Left ventricle myocardium superior (tissue), 1 donor: Measurements from ENCODE around the gene DACH1. TPM values are rescaled to one million over a fixed set of nuclear protein-coding genes. Genes with fewer than 3 reads are reported as not detected.

Experiments used
- ATAC-seq: fragments of 200-7000 bp; cut with Tn5 transposase; one replicate; pipeline ENCODE4 v1.9.1; 2020; ENCODE audit warnings: mild to moderate bottlenecking, moderate library complexity
- DNase-seq: peaks from one replicate; pipeline ENCODE4 v3.0.0-alpha.2; 2020
- intact Hi-C: fragments of 100-400 bp; cut with micrococcal nuclease; formaldehyde crosslinking; loops from one replicate; pipeline ENCODE4 v1.11.0; 2022
- total RNA-seq: library from RNA; stranded (reverse); fragmentation: NEBNext Ultra II Directional; extraction: Animal tissue kit (Norgen Biotek cat#: 25700); gene quantifications from one replicate; pipeline ENCODE4 v1.2.1, GENCODE V29; 2021
- donor health status: DM: no; HTN: yes; CAD: no; lungs with severe emphysema.

DACH1 gene
- total RNA-seq, 1 donor from 2014 or later, result 3.5 TPM

- DNase-seq (no peak), ATAC-seq (peak; percentile 53)
- intact Hi-C loops, result no loop called here
Measured at GRCh38 chr13:71395053-71395452, 472.0 kb downstream of the DACH1 start.

GRCh38 chr13:71394176-71394575 lies 472.8 kb downstream of the DACH1 start:
- intact Hi-C loops, result no loop called here
- no peak for ATAC-seq
- no peak for DNase-seq
